ENCODE results near the gene SHISA7.
A peak's percentile ranks its signal among the peaks of the same experiment; 100 is the strongest.

Gene SHISA7

DNA sequence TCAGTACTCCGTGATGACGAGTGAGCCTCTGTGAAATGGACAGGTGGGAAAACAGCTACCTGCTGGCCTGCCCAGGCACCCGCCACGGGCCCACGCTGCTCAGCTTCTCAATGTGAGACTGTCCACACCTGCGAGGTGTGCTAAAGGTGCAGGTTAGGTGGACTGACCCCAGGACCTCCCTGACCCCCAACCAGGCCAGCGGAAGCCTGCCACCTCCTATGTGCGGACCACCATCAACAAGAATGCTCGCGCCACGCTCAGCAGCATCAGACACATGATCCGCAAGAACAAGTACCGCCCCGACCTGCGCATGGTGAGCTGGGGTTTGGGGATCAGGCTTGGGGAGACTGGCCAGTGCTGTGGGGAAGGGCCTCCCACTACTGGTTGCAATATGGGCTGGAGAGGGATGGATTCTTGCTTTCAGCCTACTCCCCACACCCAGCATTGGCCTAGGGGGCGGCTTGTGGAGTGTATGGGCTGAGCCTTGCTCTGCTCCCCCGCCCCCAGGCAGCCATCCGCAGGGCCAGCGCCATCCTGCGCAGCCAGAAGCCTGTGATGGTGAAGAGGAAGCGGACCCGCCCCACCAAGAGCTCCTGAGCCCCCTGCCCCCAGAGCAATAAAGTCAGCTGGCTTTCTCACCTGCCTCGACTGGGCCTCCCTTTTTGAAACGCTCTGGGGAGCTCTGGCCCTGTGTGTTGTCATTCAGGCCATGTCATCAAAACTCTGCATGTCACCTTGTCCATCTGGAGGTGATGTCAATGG, 55.2 kb downstream of the SHISA7 start:
- DNase-seq (ENCODE audit: low read depth), result no peak

DNA sequence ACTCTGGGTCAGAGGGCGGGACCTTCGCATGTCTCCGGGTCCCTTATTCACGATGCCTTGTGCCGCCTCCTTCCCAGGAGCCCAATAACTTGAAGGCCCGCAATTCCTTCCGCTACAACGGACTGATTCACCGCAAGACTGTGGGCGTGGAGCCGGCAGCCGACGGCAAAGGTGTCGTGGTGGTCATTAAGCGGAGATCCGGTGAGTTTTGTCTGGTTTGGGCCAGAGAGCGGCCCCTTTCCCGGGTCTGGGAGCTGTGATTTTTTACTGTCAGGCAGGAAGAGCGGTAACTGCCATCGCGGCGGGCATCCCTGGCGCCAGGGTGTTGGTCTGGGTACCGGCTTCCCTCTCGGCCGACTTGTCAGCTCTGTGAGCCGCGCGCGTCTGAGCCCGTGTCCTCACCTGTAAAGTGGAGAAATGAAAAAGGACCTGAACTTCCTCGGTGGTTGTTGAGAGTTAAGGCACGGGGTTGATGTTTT, 56.6 kb downstream of the SHISA7 start:
- DNase-seq (ENCODE audit: low read depth), result no peak

DNA sequence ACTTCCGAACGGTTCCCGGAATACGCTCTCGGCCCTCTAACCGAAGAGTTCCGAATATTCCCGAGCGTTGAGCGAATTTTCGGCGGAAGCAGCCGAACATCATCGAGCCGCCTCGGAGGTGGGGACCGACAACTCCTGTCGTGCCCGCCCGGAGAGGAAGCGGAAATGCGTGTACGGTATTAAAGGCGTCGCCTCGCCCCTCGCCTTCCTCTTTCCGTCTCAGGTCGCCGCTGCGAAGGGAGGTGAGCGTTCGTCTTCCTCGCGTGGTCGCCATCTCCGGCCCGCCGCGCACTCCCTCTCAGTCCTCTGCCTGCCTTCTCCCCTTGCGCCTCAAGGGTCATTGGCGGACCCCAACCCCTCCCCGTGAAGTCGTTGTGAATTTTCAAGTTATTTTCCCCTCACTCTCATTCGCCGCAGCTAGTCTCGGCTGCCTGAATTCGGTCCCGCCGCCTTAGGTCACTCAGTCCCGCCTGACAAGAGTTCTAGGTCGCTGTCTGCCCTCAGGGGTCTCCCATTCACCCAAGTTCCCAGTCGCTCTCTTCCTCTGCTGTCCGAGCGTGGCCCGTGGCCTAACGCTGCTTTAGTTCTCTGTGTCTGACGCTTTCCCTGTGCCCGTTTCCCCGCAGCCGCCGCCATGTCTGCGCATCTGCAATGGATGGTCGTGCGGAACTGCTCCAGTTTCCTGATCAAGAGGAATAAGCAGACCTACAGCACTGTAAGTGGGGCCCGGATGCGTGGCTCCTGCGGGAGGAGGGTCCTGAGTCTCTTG, 57.2 kb downstream of the SHISA7 start, which contains the start of gene RPL28:
Gene RPL28, plus strand, starts transcription at position 209 of the 769 bp plus-strand sequence. Its CDS starts 426 bp downstream, at position 635.
- peak; percentile 96 for DNase-seq (ENCODE audit: low read depth)

DNA sequence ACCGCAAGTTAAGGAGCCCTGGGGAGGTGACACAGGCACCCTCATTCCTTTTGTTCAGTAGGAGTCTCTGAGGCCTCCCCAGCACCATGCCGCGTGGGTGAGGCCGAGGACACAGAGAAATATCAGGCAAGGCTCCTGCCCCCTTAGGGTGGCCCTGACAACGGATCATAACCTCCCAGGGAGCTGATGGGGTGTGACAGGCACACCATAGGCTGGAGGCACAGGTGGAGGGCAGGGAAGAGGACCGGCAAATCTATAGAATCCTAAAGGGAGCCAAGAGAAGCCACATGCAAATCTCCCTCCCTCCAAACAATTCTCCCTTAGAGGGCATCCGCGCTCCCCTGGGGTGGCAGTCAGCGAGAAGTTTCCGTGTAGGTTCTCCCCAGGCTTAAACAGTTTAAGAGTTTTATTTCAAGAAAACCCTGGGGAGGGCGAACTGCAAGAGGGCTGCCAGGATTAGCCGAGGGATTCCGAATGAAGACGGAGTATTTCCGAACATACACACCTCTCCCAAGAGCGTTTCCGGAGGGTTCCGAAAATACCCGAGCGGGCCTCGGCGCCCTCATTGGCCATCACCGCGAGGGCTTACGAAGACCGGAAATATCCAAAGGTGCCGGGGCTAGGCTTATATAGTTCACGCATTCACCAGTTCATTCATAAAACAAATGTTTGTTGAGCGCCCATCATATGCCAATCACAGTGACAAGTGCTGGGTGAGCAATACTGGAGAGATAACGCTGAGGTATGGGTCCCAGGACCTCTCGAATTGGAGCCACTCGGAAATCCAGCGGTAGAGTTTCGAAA, 58.0 kb downstream of the SHISA7 start:
- DNase-seq (ENCODE audit: low read depth), result peak; percentile 93

DNA sequence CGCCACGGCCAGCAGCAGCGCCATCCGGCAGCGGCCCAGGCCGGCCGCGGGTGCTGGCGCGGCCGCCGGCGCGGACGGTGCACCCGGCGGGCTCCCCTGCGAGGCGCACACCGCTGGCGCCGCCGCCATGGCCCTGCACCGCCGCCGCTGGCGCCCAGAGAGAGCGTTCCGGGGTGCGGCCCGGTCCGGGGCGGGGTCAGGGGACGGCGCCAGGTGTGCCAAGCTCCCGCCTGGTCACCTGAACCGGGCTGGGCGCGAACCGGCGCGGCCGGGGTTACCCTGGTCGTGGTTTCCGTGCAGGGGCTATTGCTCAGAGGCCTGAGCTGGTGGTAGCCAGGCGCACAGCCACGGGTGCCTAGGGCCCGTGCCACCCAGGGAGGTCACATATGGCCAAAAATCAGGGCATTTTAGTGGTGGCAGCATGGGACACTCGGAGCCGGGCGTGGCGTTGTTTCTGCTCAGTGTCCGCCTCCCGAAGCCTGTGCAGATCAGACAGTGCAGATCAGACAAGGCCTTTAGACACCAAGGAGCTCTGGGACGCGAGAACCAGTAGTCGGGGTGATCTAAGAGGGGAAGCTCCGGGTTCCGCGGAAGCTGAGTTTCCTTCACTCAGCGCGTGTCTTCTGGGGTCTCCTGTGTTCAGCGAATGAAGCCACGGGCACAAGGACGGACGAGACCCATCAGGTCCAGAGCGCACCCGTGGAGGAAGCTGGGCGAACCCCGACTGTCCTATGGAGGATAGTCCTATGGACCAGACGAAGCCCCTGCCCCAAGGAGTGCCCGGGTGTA, 58.8 kb downstream of the SHISA7 start, which contains the start of gene TMEM238:
Gene TMEM238, minus strand, starts transcription at position 162 of the 789 bp plus-strand sequence. Its CDS starts 33 bp downstream, at position 129.
- no peak for DNase-seq (ENCODE audit: low read depth)

- peak; percentile 27 for DNase-seq (ENCODE audit: low read depth)
These were observed 59.6 kb downstream of the SHISA7 start for GRCh38 chr19:55383279-55384130.

DNA sequence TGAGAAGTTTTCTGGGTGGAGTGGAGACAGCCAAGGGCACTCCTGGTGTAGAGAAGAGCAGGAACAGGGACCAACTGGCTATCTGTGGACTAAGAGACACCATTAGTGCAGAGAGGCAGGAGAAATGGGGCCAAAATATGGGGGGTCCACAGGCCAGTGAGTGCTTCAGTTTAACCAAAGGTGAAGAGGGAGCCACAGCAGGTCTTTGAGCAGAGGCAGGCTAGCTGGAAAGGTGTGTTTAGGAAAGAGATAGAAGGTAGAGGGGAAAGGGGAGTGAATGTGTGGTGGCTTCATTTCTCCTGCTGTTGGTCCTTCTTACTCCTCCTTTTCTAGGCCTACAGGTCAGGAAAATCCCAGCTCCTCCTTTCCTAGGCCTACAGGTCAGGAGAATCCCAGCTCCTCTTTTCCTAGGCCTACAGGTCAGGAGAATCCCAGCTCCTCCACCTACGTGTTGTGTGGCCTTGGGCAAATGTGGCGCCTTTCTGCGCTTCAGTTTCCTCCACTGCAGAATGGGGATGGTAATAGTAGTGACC, 60.5 kb downstream of the SHISA7 start:
- no peak for DNase-seq (ENCODE audit: low read depth)

GRCh38 chr19:55382013-55382412, 61.1 kb downstream of the SHISA7 start:
- DNase-seq (ENCODE audit: low read depth), result no peak

- no peak for DNase-seq (ENCODE audit: low read depth)
These were observed 63.9 kb downstream of the SHISA7 start for GRCh38 chr19:55379174-55379573.

All from T-helper 22 cell (primary cell).